Measurements from ENCODE around the gene UBL3. TPM values are rescaled to one million over a fixed set of nuclear protein-coding genes. Genes with fewer than 3 reads are reported as not detected.

The UBL3 gene
- total RNA-seq, 2 donors from 2014 or later: 36.3 to 38.2 TPM

DNA sequence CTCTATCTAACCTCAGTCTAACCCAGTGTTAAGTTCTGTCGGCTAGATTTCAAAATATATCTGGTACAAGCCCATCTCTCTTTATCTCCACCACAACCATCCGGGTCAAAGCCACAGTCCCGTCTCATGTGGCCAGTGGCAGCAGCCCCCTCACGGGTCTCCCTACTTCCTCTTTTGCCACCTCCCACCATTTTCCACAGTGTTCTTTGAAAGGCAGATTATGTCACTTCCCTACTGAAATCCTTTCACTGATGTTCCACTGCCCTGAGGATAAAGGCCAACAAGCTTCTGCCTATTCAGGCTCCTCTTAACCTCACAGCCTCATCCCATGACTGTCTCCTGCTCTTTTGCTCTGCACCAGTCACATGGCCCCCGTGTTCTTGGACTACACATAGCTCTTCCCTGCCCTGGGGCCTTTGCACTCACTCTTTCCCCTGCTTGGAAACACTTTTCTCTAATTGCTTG is 117.2 kb downstream of the UBL3 start:
- no peaks in the 10 kb centered on the region for H3K4me1 ChIP-seq (replicated peaks)
- intact Hi-C loops (cut with DNase I): no loop called here
- H3K27me3 ChIP-seq (replicated peaks; ENCODE audit: insufficient read depth): no peaks in the 10 kb centered on the region
- no peak for DNase-seq (ENCODE audit: low spot score)
- no peaks in the 10 kb centered on the region for H3K9me3 ChIP-seq
- 61% methylated on average over 5 of the region's 5 CpGs for WGBS
- H3K4me3 ChIP-seq: no peak overlapping the region
- TF ChIP-seq, protein P1, sequence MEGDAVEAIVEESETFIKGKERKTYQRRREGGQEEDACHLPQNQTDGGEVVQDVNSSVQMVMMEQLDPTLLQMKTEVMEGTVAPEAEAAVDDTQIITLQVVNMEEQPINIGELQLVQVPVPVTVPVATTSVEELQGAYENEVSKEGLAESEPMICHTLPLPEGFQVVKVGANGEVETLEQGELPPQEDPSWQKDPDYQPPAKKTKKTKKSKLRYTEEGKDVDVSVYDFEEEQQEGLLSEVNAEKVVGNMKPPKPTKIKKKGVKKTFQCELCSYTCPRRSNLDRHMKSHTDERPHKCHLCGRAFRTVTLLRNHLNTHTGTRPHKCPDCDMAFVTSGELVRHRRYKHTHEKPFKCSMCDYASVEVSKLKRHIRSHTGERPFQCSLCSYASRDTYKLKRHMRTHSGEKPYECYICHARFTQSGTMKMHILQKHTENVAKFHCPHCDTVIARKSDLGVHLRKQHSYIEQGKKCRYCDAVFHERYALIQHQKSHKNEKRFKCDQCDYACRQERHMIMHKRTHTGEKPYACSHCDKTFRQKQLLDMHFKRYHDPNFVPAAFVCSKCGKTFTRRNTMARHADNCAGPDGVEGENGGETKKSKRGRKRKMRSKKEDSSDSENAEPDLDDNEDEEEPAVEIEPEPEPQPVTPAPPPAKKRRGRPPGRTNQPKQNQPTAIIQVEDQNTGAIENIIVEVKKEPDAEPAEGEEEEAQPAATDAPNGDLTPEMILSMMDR (IDR thresholded peaks at IDR 0.05): no peak
- TF ChIP-seq POLR2A (IDR thresholded peaks at IDR 0.05) (no peak), POLR2AphosphoS5 (IDR thresholded peaks at IDR 0.05) (no peak)
- no peaks in the 10 kb centered on the region for H3K36me3 ChIP-seq
- H3K27ac ChIP-seq: no peak overlapping the region

DNA sequence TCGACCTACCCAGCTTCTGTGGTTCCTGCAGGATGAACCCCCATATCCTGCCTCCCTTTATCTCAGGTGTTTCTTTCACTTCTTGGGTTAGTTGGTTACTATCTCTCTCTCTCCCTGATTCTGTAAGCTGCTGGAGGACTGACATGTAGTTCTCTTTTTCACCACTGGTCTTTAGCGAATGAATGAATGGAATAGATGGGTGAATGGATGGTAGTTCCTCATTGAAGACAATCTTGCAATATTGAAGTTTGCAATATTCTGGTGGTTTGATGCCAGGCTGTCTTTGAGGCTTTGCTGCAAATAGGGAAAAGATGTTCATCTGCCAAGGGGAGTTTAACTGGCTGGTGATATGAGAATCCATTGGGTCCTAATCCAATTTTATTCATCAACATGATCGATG is 120.2 kb downstream of the UBL3 start:
- no peaks in the 10 kb centered on the region for H3K9me3 ChIP-seq
- TF ChIP-seq POLR2AphosphoS5 (IDR thresholded peaks at IDR 0.05) (no peak), POLR2A (IDR thresholded peaks at IDR 0.05) (no peak)
- TF ChIP-seq, protein P1 (IDR thresholded peaks at IDR 0.05): no peak
- H3K36me3 ChIP-seq: no peaks in the 10 kb centered on the region
- no peak for DNase-seq (ENCODE audit: low spot score)
- H3K27ac ChIP-seq: no peak overlapping the region
- H3K27me3 ChIP-seq (replicated peaks; ENCODE audit: insufficient read depth): no peaks in the 10 kb centered on the region
- intact Hi-C loops (cut with DNase I): no loop called here
- no peak overlapping the region for H3K4me3 ChIP-seq
- WGBS: 62% methylated on average over 3 of the region's 3 CpGs
- H3K4me1 ChIP-seq (replicated peaks): no peaks in the 10 kb centered on the region

DNA sequence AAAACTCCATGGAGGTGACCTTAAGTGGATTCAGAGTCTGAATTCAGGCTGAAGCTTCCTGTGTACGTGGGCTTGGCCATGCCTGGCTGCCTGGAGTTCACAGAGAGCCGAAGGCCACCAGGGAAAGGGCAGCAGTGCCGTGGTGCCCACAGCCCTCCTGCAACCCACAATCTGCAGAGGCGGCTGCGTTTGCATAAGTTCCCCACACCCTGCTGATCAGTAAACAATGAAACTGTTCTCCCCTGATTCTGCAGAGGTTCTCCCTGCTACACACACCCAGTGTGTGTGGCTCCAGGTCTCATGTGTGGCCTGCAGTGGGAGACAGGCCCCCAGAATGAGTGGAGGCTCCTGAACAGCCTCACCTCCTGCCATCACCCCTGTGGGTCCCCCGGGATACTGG is 128.0 kb downstream of the UBL3 start:
- 88% methylated on average over 6 of the region's 6 CpGs for WGBS
- Histone ChIP-seq H3K4me1 (replicated peaks) (no peaks in the 10 kb centered on the region), H3K27ac (no peak overlapping the region), H3K4me3 (no peak overlapping the region), H3K36me3 (no peaks in the 10 kb centered on the region), H3K27me3 (replicated peaks; ENCODE audit: insufficient read depth) (no peaks in the 10 kb centered on the region), H3K9me3 (no peaks in the 10 kb centered on the region)
- intact Hi-C loops (cut with DNase I): no loop called here
- TF ChIP-seq POLR2AphosphoS5 (IDR thresholded peaks at IDR 0.05): no peak
- TF ChIP-seq, protein P1 (IDR thresholded peaks at IDR 0.05): no peak
- no peak for TF ChIP-seq POLR2A (IDR thresholded peaks at IDR 0.05)
- DNase-seq (ENCODE audit: low spot score): no peak

DNA sequence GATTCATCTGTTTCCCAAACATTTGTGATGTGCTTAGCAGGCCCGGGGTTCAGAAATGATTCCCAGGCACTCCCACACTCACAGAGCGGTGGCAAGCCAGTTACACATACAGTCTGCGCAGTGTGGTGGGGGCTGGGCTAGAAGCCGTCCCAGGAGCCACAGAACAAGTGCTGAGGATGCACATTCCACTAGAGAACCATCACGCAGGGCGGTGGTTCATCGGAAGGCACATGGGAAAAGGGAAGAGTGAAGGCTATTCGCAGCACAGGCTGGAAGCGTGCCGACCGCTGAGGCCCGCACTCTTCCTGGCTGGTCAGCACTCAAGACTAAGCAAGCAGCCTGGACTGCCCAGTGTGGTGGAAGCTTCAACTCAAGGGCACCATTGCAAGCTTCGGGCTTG is 128.7 kb downstream of the UBL3 start:
- H3K4me3 ChIP-seq: no peak overlapping the region
- H3K4me1 ChIP-seq (replicated peaks): no peaks in the 10 kb centered on the region
- WGBS: 90% methylated on average over 13 of the region's 13 CpGs
- H3K9me3 ChIP-seq: no peaks in the 10 kb centered on the region
- H3K36me3 ChIP-seq: no peaks in the 10 kb centered on the region
- no peak overlapping the region for H3K27ac ChIP-seq
- no peaks in the 10 kb centered on the region for H3K27me3 ChIP-seq (replicated peaks; ENCODE audit: insufficient read depth)
- DNase-seq (ENCODE audit: low spot score): no peak
- intact Hi-C loops (cut with DNase I): no loop called here
- TF ChIP-seq POLR2A (IDR thresholded peaks at IDR 0.05): no peak

DNA sequence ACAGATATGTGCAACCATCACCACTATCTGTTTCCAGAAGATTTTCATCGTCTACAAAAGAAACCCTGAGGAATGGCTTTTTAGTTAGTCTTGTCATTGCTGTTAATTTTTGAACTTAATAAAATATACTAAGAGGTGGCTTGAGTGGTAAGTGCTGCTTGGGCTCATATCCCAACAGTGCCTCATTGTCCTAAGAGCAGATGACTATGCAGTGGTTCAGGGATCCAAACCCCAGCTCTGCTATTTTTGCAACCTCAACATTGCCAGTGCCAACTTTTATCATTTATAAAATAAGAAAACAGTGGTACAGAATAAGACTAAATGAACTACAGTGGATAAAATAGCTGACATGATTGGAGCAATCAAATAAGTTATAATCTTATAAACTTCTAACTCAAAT is 131.7 kb downstream of the UBL3 start:
- no peaks in the 10 kb centered on the region for H3K4me1 ChIP-seq (replicated peaks)
- H3K36me3 ChIP-seq: no peaks in the 10 kb centered on the region
- no peak overlapping the region for H3K27ac ChIP-seq
- no peak for DNase-seq (ENCODE audit: low spot score)
- 78% methylated on average over 1 of the region's 1 CpG for WGBS
- TF ChIP-seq POLR2A (IDR thresholded peaks at IDR 0.05) (no peak), POLR2AphosphoS5 (IDR thresholded peaks at IDR 0.05) (no peak)
- TF ChIP-seq, protein P1 (IDR thresholded peaks at IDR 0.05): no peak
- H3K9me3 ChIP-seq: no peaks in the 10 kb centered on the region
- intact Hi-C loops (cut with DNase I): no loop called here
- H3K27me3 ChIP-seq (replicated peaks; ENCODE audit: insufficient read depth): no peaks in the 10 kb centered on the region
- H3K4me3 ChIP-seq: no peak overlapping the region

Measured in prostate gland (tissue), 2 donors.